HEK293 (cell line): ENCODE results near the gene FKBP14.
A peak's percentile ranks its signal among the peaks of the same experiment; 100 is the strongest.

Experiments
- CTCF ChIA-PET: fragments of 350-600 bp; formaldehyde crosslinking; extraction: SDS; loops from one replicate; lab custom pipeline; 2021; ENCODE audit warnings: antibody characterized with exemption; lab: Yijun Ruan, JAX
- POLR2A ChIA-PET: fragments of 300-600 bp; formaldehyde crosslinking; extraction: SDS; loops from one replicate; lab custom pipeline; 2020; ENCODE audit warnings: antibody characterized with exemption, inconsistent platforms; lab: Yijun Ruan, JAX
- H3K27ac ChIP-seq: fragments of 200-500 bp; sonication (Bioruptor generic); 2 replicates; pipeline ENCODE4 v1.5.1; 2014; ENCODE audit warnings: low read depth, low read length, control low read depth, inconsistent platforms; ENCODE audit errors: extremely low read depth
- H3K36me3 ChIP-seq, 2 experiments: fragments of 200-500 bp in 1 of 2; sonication (Bioruptor generic) in 1 of 2; 1 replicate in 1 of 2; 2 replicates in 1 of 2; pipeline ENCODE4 v1.5.1; 2014 to 2017; ENCODE audit warnings: inconsistent platforms in 2 of 2, low read length in 2 of 2; ENCODE audit not compliant: control insufficient read depth in 2 of 2, insufficient read depth in 1 of 2
- H3K4me1 ChIP-seq: fragments of 200-500 bp; sonication (Bioruptor generic); 2 replicates; pipeline ENCODE4 v1.5.1; 2014; ENCODE audit warnings: mild to moderate bottlenecking, low read length, inconsistent platforms; ENCODE audit not compliant: control insufficient read depth, insufficient read depth
- H3K4me3 ChIP-seq: 2 replicates; pipeline ENCODE4 v1.5.1; 2011; ENCODE audit warnings: low read depth, mild to moderate bottlenecking, control low read depth, low read length, moderate library complexity
- H3K9me3 ChIP-seq: fragments of 200-500 bp; sonication (Bioruptor generic); 2 replicates; pipeline ENCODE4 v1.5.1; 2014; ENCODE audit warnings: low read depth, low read length, inconsistent platforms; ENCODE audit not compliant: control insufficient read depth, insufficient read depth
- GLI2 ChIP-seq: fragments of 450-650 bp; formaldehyde crosslinking; IDR thresholded peaks from 2 replicates; pipeline ENCODE4; 2017; ENCODE audit warnings: missing biosample characterization, missing genetic modification characterization, low read depth, borderline replicate concordance
- INSM2 ChIP-seq: fragments of 450-650 bp; formaldehyde crosslinking; IDR thresholded peaks from 2 replicates; pipeline ENCODE4 v1.5.1; 2016; ENCODE audit warnings: missing biosample characterization, missing genetic modification characterization
- KLF10 ChIP-seq: fragments of 450-650 bp; IDR thresholded peaks from 2 replicates; pipeline ENCODE4 v1.5.1; 2018; ENCODE audit warnings: missing biosample characterization, mild to moderate bottlenecking, missing genetic modification characterization
- KLF17 ChIP-seq: fragments of 450-650 bp; formaldehyde crosslinking; IDR thresholded peaks from 2 replicates; pipeline ENCODE4 v1.5.1; 2016; ENCODE audit warnings: missing biosample characterization, missing genetic modification characterization
- MZF1 ChIP-seq: fragments of 450-650 bp; formaldehyde crosslinking; IDR thresholded peaks from 2 replicates; pipeline ENCODE4 v1.5.1; 2017; ENCODE audit warnings: missing biosample characterization, missing genetic modification characterization, borderline replicate concordance
- REPIN1 ChIP-seq: fragments of 450-650 bp; formaldehyde crosslinking; IDR thresholded peaks from 2 replicates; pipeline ENCODE4 v1.5.1; 2017; ENCODE audit warnings: missing biosample characterization, missing genetic modification characterization, low read depth
- SCRT1 ChIP-seq: fragments of 450-650 bp; formaldehyde crosslinking; IDR thresholded peaks from 2 replicates; pipeline ENCODE4 v1.5.1; 2016; ENCODE audit warnings: missing biosample characterization, missing genetic modification characterization, borderline replicate concordance
- TSHZ1 ChIP-seq: fragments of 450-650 bp; formaldehyde crosslinking; IDR thresholded peaks from 2 replicates; pipeline ENCODE4 v1.5.1; 2016; ENCODE audit warnings: missing biosample characterization, missing genetic modification characterization, borderline replicate concordance
- ZBTB20 ChIP-seq: fragments of 450-650 bp; formaldehyde crosslinking; IDR thresholded peaks from 2 replicates; pipeline ENCODE4 v1.5.1; 2016; ENCODE audit warnings: missing biosample characterization, missing genetic modification characterization
- ZFHX2 ChIP-seq: fragments of 450-650 bp; formaldehyde crosslinking; conservative IDR thresholded peaks from 2 replicates; pipeline ENCODE4 v1.5.1; 2016; ENCODE audit warnings: missing biosample characterization, missing genetic modification characterization
- ZNF223 ChIP-seq: fragments of 450-650 bp; formaldehyde crosslinking; IDR thresholded peaks from 2 replicates; pipeline ENCODE4 v1.5.1; 2016; ENCODE audit warnings: missing biosample characterization, missing genetic modification characterization
- ZNF335 ChIP-seq: fragments of 450-650 bp; formaldehyde crosslinking; conservative IDR thresholded peaks from 2 replicates; pipeline ENCODE4 v1.5.1; 2016; ENCODE audit warnings: missing biosample characterization, missing genetic modification characterization
- ZNF394 ChIP-seq: fragments of 450-650 bp; formaldehyde crosslinking; IDR thresholded peaks from 2 replicates; pipeline ENCODE4 v1.5.1; 2016; ENCODE audit warnings: missing biosample characterization, missing genetic modification characterization, mild to moderate bottlenecking, moderate library complexity, borderline replicate concordance
- ZNF48 ChIP-seq: fragments of 450-650 bp; formaldehyde crosslinking; IDR thresholded peaks from 2 replicates; pipeline ENCODE4 v1.5.1; 2016; ENCODE audit warnings: missing biosample characterization, missing genetic modification characterization
- ZNF510 ChIP-seq: fragments of 450-650 bp; formaldehyde crosslinking; IDR thresholded peaks from 2 replicates; pipeline ENCODE4 v1.5.1; 2018; ENCODE audit warnings: mild to moderate bottlenecking, missing genetic modification characterization, missing biosample characterization; ENCODE audit not compliant: insufficient replicate concordance
- ZNF518A ChIP-seq: fragments of 450-650 bp; formaldehyde crosslinking; conservative IDR thresholded peaks from 2 replicates; pipeline ENCODE4 v1.5.1; 2016; ENCODE audit warnings: low read depth, missing biosample characterization, missing genetic modification characterization
- ZNF555 ChIP-seq: fragments of 450-650 bp; formaldehyde crosslinking; conservative IDR thresholded peaks from 2 replicates; pipeline ENCODE4 v1.5.1; 2017; ENCODE audit warnings: missing biosample characterization, mild to moderate bottlenecking, missing genetic modification characterization, inconsistent platforms
- ZNF561 ChIP-seq: fragments of 450-650 bp; IDR thresholded peaks from 2 replicates; pipeline ENCODE4 v1.5.1; 2018; ENCODE audit warnings: missing biosample characterization, missing genetic modification characterization, borderline replicate concordance
- ZNF623 ChIP-seq: fragments of 450-650 bp; formaldehyde crosslinking; IDR thresholded peaks from 2 replicates; pipeline ENCODE4 v1.5.1; 2016; ENCODE audit warnings: missing biosample characterization, missing genetic modification characterization
- ZNF624 ChIP-seq: fragments of 450-650 bp; formaldehyde crosslinking; IDR thresholded peaks from 2 replicates; pipeline ENCODE4 v1.5.1; 2017; ENCODE audit warnings: missing biosample characterization, missing genetic modification characterization
- ZNF626 ChIP-seq: fragments of 450-650 bp; sonication (Bioruptor Pico); formaldehyde crosslinking; IDR thresholded peaks from 2 replicates; pipeline ENCODE4 v1.5.1; 2018; ENCODE audit warnings: missing biosample characterization, missing genetic modification characterization, inconsistent platforms
- ZNF707 ChIP-seq: fragments of 450-650 bp; formaldehyde crosslinking; IDR thresholded peaks from 2 replicates; pipeline ENCODE4 v1.5.1; 2016; ENCODE audit warnings: missing biosample characterization, missing genetic modification characterization
- ZSCAN16 ChIP-seq: fragments of 450-650 bp; formaldehyde crosslinking; IDR thresholded peaks from 2 replicates; pipeline ENCODE4 v1.5.1; 2016; ENCODE audit warnings: missing biosample characterization, missing genetic modification characterization
- ZXDB ChIP-seq: fragments of 450-650 bp; formaldehyde crosslinking; IDR thresholded peaks from 2 replicates; pipeline ENCODE4 v1.5.1; 2016; ENCODE audit warnings: missing biosample characterization, missing genetic modification characterization

Gene FKBP14

GRCh38 chr7:30027065-30027456, 559 bp upstream of the FKBP14 start (continued):
- TF ChIP-seq ZNF626 (tag by site-specific recombination), result no peak
- no peak for TF ChIP-seq KLF10 (tag by site-specific recombination)
- TF ChIP-seq ZNF624 (tag by site-specific recombination), result no peak
- no peak for TF ChIP-seq KLF17 (tag by site-specific recombination)
- peak; percentile 96 for TF ChIP-seq ZBTB20 (tag by site-specific recombination)
- TF ChIP-seq ZSCAN16 (tag by site-specific recombination), result no peak
- TF ChIP-seq ZXDB (tag by site-specific recombination), result no peak
- TF ChIP-seq ZNF394 (tag by site-specific recombination), result no peak
- peak; percentile 62 for TF ChIP-seq ZNF335 (tag by site-specific recombination)
- no peak for TF ChIP-seq SCRT1 (tag by site-specific recombination)
- no peak for TF ChIP-seq ZNF510 (tag by site-specific recombination)
- TF ChIP-seq ZNF48, result no peak
- TF ChIP-seq ZNF561, result no peak
- TF ChIP-seq GLI2, result no peak
- TF ChIP-seq, all 188 proteins: peak for 6

- H3K9me3 ChIP-seq, result no peaks in the 10 kb centered on the region
- no peak overlapping the region for H3K4me3 ChIP-seq
- H3K27ac ChIP-seq, result no peak overlapping the region
- ChIA-PET POLR2A (interaction anchor here (0.5 kb wide), 1 partner anchor 461 kb away, joined by 5 read pairs; no protein-coding TSS in a partner anchor), CTCF (no interaction called here)
- H3K36me3 ChIP-seq, result peaks cover 0 to under 1% of the 10 kb centered on the region in 2 experiments; a peak in 2 of 3 replicates
- H3K4me1 ChIP-seq, result 0 out of 2 replicates have a peak, but pooled peaks cover 5% of the 10 kb centered on the region
- TF ChIP-seq ZNF707 (tag by site-specific recombination), result no peak
- no peak for TF ChIP-seq ZNF518A (tag by site-specific recombination)
- no peak for TF ChIP-seq ZFHX2
- peak; percentile 33; the same call in 1 of the 2 replicates for TF ChIP-seq MZF1 (tag by site-specific recombination)
Measured at GRCh38 chr7:30023524-30023923, 3.0 kb downstream of the FKBP14 start.

- Histone ChIP-seq H3K27ac (no peak overlapping the region), H3K4me3 (no peak overlapping the region), H3K9me3 (no peaks in the 10 kb centered on the region), H3K36me3 (peaks cover 0 to 6% of the 10 kb centered on the region in 2 experiments; a peak in 2 of 3 replicates), H3K4me1 (0 out of 2 replicates have a peak, but pooled peaks cover 5% of the 10 kb centered on the region)
- ChIA-PET CTCF (interaction anchor here (0.7 kb wide), 1 partner anchor 289 kb away, joined by 6 read pairs; no protein-coding TSS in a partner anchor), POLR2A (no interaction called here)
- TF ChIP-seq ZNF223 (no peak), ZNF555 (tag by site-specific recombination) (no peak), ZNF623 (tag by site-specific recombination) (no peak), INSM2 (tag by site-specific recombination) (no peak), REPIN1 (tag by site-specific recombination) (no peak), SCRT1 (tag by site-specific recombination) (no peak), TSHZ1 (tag by site-specific recombination) (no peak)
Measured at GRCh38 chr7:30022991-30023390, 3.5 kb downstream of the FKBP14 start.
